RWPE2 (cell line): Measurements from ENCODE around the gene ALS2CL.

Source experiments
- ATAC-seq: fragments of 200-7000 bp; cut with Tn5 transposase; 3 replicates; pipeline ENCODE4 v1.9.1; 2021; ENCODE audit warnings: low read depth
- DNase-seq: peaks from one replicate; pipeline ENCODE4 v3.0.0-alpha.2; 2020; ENCODE audit warnings: low spot score
- H3K27ac ChIP-seq: fragments of 450-650 bp; 2 replicates; pipeline ENCODE4 v1.5.1; 2017; ENCODE audit warnings: mild to moderate bottlenecking; ENCODE audit not compliant: poor library complexity, severe bottlenecking
- H3K27me3 ChIP-seq: fragments of 250-450 bp; sonication (Bioruptor Pico); 2 replicates; pipeline ENCODE4 v1.5.1; 2021; ENCODE audit warnings: mild to moderate bottlenecking, moderate library complexity; ENCODE audit not compliant: insufficient read depth, poor library complexity, severe bottlenecking
- H3K36me3 ChIP-seq: fragments of 250-450 bp; sonication (Bioruptor Pico); 2 replicates; pipeline ENCODE4 v1.5.1; 2020; ENCODE audit warnings: low read depth, mild to moderate bottlenecking, moderate library complexity
- H3K4me1 ChIP-seq: fragments of 250-450 bp; sonication (Bioruptor Pico); 2 replicates; pipeline ENCODE4 v1.5.1; 2021; ENCODE audit warnings: mild to moderate bottlenecking, moderate library complexity; ENCODE audit not compliant: insufficient read depth, poor library complexity, severe bottlenecking
- H3K4me3 ChIP-seq: fragments of 250-450 bp; sonication (Bioruptor Pico); 2 replicates; pipeline ENCODE4 v1.5.1; 2021; ENCODE audit warnings: mild to moderate bottlenecking, moderate library complexity; ENCODE audit not compliant: severe bottlenecking
- H3K9me3 ChIP-seq: fragments of 250-450 bp; sonication (Bioruptor Pico); 2 replicates; pipeline ENCODE4 v1.5.1; 2021; ENCODE audit warnings: mild to moderate bottlenecking, moderate library complexity; ENCODE audit not compliant: severe bottlenecking
- TF ChIP-seq, protein P1 (sequence below): fragments of 450-650 bp; IDR thresholded peaks from one replicate; pipeline ENCODE4 v1.5.1; 2017; ENCODE audit warnings: mild to moderate bottlenecking, moderate library complexity; ENCODE audit not compliant: poor library complexity, severe bottlenecking

Gene ALS2CL

DNA sequence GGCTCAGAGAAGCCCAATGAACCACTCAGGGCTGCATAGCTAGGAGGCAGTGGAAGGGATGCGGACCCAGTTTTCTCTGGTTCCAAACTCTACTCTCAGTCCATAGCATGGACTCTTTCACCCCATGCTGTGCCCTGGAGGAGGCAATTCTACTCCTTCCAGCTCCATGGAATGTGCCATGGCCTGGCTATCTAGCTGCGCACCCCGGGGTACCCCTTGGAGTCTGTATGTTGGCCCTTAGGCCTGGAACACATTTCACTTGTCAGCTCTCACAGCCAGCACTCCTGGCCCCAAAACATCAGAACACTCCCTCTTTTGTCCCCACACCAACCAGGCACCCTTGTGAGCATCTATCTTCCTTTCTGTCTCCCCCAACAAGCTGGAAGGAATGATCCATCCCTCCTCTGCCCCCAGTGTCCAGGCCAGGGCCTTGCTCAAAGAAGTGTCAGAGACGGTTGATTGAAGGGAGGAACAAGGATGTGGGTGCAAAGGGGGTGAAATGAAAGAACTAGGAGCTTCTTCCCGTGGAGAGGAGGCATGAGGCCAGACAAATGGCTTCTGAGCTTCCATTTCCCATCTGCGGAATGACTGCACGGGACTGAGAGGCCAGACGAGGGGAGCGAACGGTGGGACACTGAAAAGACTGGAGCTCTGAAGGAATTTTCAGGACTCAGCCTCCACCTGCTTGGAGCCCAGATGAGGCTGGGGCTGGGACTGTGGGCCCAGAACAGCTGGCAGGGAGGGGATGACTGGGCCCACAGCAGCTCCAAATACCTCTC lies 21.4 kb upstream of the ALS2CL start:
- Histone ChIP-seq H3K27me3 (no peaks in the 10 kb centered on the region), H3K4me3 (no peak overlapping the region), H3K4me1 (peaks cover 3% of the 10 kb centered on the region), H3K9me3 (no peaks in the 10 kb centered on the region), H3K36me3 (no peaks in the 10 kb centered on the region), H3K27ac (no peak overlapping the region)
- ATAC-seq, result no peak
- no peak for DNase-seq
- TF ChIP-seq, protein P1, sequence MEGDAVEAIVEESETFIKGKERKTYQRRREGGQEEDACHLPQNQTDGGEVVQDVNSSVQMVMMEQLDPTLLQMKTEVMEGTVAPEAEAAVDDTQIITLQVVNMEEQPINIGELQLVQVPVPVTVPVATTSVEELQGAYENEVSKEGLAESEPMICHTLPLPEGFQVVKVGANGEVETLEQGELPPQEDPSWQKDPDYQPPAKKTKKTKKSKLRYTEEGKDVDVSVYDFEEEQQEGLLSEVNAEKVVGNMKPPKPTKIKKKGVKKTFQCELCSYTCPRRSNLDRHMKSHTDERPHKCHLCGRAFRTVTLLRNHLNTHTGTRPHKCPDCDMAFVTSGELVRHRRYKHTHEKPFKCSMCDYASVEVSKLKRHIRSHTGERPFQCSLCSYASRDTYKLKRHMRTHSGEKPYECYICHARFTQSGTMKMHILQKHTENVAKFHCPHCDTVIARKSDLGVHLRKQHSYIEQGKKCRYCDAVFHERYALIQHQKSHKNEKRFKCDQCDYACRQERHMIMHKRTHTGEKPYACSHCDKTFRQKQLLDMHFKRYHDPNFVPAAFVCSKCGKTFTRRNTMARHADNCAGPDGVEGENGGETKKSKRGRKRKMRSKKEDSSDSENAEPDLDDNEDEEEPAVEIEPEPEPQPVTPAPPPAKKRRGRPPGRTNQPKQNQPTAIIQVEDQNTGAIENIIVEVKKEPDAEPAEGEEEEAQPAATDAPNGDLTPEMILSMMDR, result no peak

DNA sequence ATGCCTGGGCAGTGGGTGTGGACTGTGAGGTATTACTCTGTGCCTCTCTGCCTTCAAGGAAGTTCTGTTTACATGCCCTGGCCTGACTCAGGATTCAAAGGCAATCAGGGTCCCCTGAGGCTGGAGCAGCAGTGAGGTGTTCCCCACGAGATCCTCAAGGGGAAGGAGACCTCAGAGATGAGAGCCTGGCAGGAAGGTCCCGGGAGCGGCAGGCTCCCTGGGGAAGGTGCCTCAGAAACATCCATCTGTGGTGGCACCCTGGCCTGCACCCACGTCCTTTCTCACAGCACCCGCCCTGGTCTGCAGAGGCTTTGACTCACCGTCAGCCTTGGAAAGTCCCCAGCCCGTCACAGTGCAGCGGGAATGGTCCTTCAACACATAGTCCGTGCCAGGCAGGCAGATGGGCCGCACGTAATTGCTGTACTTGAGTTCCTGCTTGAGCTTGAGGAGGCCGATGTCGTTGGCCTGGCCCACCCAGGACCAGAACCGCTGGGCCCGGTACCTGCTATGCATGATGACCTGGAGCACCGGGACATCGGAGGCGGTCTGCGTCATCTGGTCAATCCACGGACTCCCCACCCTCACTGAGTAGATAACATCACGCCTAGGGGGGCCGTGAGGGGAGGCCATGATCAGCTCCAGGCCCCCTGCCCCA lies 20.5 kb upstream of the ALS2CL start:
- ATAC-seq (peak; percentile 43), DNase-seq (peak; percentile 58)
- Histone ChIP-seq H3K27me3 (no peaks in the 10 kb centered on the region), H3K36me3 (no peaks in the 10 kb centered on the region), H3K4me3 (no peak overlapping the region), H3K27ac (no peak overlapping the region), H3K4me1 (peaks cover 3% of the 10 kb centered on the region), H3K9me3 (no peaks in the 10 kb centered on the region)
- TF ChIP-seq, protein P1, result no peak

DNA sequence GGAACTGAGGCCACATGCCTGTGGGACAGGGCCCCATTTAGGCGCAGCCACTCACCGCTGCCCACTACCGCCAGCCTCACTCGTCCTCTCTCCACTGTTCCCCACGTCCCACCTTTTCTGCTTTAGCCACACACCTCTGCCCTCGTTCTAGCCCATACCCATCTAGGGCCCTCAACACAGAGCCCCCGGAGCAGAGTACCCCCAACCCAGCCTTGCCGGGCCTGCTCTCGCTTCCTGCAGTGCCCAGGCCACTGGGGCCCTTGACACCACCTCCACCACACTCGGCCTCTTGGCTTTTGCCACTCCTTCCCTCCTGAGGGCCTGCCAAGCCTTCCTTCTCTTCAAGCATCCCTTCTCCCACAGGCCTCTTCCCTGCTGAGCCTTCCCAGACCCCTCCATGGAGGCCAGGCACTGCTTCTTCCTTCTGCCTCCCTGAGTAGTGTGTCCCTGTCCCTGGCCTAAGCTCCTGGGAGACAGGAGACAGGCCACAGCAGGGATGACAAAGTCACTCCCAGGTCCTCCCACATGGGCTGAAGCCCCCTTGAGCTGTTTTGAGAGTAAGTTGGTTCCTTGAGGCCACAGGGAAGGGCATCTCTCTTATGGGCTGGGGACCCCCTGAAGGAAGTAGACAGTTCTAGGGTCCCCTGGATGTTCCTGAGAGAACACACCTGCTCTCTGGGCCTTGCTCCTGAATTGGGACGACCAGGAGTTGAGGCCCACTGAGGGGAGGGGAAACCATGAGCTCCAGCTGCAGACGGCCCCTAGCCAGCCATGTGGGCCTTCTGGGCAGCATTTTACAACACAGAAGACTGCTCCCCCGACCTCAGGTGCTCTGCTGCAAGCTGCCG lies 19.8 kb upstream of the ALS2CL start:
- no peak overlapping the region for H3K27ac ChIP-seq
- no peaks in the 10 kb centered on the region for H3K27me3 ChIP-seq
- TF ChIP-seq, protein P1, result no peak
- no peaks in the 10 kb centered on the region for H3K36me3 ChIP-seq
- DNase-seq (peak; percentile 30), ATAC-seq (no peak)
- no peaks in the 10 kb centered on the region for H3K9me3 ChIP-seq
- peaks cover 3% of the 10 kb centered on the region for H3K4me1 ChIP-seq
- no peak overlapping the region for H3K4me3 ChIP-seq

DNA sequence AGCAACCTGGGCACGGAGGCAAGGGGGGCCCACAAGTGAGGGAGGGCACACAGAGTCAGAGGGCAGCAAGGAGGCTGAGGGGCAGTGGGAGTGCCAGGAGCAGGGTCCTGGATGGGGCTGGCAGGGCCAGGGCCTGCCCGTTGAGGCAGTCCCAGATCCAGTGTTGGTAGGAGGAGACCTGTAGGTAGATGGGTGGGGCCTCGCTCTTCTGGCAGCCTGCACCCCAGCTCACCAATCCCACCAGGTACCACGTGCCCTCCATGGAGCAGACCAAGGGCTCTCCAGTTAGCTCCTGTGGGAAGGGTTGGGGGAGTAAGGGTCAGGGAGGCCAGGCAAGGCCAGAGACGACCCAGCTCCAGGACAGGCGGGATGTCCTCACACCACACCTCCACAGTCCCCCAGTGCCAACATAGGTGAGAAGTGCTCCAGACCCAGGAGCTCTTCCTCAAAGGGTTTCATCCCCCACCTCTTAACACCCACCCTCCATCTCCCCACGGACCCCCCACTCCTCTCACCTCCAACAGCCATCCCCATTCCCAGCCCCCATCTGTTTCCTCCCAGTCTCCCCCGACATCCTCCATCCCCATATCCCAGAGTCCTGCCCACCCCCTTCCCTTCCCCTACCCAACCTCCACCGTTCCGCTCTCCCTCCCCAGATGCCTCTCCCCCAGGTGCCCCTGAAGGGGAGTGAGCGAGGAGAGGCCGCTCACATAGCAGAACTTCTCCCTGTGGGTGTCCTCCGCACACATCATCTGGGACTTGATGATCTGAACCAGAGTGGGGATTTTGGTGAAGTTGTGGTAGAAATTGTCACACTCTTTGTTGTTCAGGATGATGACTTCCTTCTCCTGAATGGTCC lies 18.9 kb upstream of the ALS2CL start:
- ATAC-seq (no peak), DNase-seq (peak; percentile 34)
- no peak overlapping the region for H3K4me3 ChIP-seq
- H3K27ac ChIP-seq, result no peak overlapping the region
- no peaks in the 10 kb centered on the region for H3K9me3 ChIP-seq
- H3K36me3 ChIP-seq, result no peaks in the 10 kb centered on the region
- peaks cover 3% of the 10 kb centered on the region for H3K4me1 ChIP-seq
- TF ChIP-seq, protein P1, result no peak
- H3K27me3 ChIP-seq, result no peaks in the 10 kb centered on the region
